NCI-H1105 treated with DMSO at 0.1 percent for 48 hours (cell line): ENCODE measurements around the gene POU3F4.
A peak's percentile ranks its signal among the peaks of the same experiment; 100 is the strongest.

Source experiments
- DNase-seq: peaks from one replicate; lab custom pipeline; 2025; lab: John Stamatoyannopoulos, UW

Gene POU3F4

DNA sequence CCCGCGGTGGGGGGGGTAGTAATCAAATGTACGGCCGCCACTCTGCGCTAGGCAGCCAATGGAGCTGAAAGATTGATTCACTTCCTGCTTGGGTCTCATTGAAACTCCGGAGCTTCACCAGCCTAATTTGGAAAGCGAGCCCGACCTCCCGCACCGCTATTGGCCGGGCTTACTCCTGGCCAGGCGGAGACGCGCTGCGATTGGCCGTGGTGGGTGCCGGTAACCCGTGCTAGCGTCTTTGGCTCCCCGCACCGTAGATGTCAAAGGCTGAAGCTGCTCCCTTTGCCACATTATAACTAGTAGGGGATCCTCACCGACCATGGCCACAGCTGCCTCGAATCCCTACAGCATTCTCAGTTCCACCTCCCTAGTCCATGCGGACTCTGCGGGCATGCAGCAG, at the start of gene POU3F4:
POU3F4 (plus strand) TSS at position 285 of the 400 bp plus-strand sequence; CDS start at position 320, 35 bp downstream.
- no peak for DNase-seq

DNA sequence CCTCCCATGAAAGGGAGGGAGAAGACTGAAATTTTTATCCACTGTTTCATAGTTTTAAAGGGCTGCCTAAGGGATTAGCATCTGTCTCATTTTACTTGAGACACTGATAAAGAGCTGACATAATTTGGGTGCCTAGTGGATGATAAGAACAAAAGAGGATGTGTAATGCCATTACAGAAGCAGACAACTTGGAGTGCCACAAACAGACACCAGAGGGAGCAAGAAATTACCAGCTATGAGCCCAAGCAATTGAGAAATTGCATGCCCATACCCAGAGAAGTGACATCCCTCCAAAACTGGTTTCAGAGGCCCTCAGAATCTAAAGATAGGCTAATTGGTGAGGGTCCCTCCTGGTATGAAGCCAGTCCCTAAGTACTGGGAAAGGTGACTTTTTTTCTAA, 38.5 kb upstream of the POU3F4 start:
- peak; percentile 28 for DNase-seq

DNA sequence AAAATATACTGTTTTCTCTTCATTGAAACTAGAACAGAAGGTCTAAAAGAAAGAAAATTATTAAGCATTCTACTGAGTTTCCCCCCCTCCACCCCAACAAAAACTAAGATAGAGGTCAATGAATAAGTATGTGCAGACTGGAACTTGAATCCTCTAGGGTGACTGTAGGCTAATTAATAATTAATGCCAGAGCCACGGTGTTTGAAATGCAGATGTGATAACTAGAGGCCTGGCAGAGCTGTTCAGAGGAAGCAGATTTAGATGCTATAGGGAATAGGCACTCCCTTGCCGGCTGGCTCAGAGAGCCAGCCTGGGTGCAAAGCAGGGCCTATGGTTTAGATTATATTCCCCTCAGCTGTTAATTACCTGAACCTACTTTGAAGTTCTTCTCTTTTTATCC, 12.2 kb upstream of the POU3F4 start:
- no peak for DNase-seq

DNA sequence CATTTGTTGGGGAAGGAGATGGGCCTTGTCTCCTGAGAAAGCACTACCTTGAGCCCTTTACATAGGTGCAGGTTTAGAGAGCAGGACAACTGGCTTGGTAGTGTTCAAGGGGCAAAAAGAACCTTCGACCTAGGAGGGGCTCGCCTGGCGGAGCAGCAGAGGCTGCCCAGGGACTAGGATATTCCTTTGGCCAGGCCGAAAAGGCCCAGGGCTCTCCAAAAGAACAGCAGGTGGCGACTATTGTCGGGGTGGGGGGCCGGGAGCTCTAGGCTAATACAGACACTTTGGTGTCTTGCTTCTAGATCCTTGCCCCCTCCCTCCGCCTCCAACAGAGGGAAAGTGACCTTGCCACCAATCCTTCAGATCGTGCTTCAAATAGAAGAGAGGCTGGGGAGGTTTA, 7.1 kb upstream of the POU3F4 start:
- DNase-seq = no peak

DNA sequence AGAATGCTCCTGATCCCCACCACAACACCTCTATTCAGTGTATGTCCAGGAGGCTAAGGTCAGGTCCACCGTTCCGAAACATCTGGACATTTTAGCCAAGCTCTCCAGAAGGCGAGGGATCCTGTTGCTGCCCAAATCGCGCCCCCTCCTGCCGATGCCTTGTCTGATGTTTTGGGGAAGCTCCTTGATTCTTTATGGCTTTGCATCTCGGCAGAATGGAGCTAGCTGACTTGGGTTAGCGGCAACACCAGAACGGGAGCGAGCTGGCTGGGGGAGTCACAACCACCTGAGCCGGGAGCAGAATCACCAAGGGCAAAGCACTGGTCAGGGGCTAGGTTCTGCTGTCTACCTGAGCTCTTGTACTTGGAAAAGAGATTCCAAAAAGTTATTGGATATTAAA, 6.6 kb upstream of the POU3F4 start:
- no peak for DNase-seq

DNA sequence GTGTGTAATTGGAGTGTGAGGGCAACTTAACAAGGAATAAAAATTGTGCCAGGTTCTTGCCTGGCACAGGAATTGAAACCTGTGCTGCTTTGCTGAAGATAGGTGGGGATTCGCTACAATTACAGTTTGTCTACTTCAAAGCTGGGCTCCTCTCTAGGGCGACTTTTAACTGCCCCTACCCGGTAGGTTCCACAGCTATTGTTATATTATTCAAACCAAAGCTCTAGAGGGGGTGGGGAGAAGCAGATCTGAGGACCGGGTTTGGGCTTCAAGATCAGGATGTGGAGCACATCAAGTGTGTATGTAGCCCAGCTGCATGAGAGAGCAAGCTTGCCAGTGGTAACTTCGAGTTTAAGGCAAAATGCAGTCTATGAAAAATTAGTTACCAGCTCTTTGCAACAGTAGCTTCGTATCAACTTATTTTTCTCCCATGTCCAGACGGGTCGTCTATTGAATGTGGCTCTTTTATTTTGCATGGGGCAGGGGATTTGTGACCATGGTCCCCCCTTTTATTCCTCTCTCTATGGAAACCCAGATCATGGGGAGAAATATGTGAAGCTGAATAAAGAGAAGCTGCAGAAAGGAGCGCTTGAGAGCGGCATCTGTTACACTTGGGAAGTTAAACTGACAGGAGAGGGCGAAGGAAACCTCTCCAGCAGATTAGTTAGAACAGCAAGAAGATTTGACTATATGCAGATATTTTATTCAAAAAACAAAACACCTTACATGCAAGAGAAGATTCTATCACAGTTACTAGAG, 3.2 kb upstream of the POU3F4 start:
- no peak for DNase-seq

DNA sequence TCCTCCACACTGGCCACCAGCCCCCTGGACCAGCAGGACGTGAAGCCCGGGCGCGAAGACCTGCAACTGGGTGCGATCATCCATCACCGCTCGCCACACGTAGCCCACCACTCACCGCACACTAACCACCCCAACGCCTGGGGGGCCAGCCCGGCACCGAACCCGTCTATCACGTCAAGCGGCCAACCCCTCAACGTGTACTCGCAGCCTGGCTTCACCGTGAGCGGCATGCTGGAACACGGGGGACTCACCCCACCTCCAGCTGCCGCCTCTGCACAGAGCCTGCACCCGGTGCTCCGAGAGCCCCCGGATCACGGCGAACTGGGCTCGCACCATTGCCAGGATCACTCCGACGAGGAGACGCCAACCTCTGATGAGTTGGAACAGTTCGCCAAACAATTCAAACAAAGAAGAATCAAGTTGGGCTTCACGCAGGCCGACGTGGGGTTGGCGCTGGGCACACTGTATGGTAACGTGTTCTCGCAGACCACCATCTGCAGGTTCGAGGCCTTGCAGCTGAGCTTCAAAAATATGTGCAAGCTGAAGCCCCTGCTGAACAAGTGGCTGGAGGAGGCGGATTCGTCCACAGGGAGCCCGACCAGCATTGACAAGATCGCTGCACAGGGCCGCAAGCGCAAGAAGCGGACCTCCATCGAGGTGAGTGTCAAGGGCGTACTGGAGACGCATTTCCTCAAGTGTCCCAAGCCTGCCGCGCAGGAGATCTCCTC, 600 bp downstream of the POU3F4 start:
- DNase-seq = no peak

DNA sequence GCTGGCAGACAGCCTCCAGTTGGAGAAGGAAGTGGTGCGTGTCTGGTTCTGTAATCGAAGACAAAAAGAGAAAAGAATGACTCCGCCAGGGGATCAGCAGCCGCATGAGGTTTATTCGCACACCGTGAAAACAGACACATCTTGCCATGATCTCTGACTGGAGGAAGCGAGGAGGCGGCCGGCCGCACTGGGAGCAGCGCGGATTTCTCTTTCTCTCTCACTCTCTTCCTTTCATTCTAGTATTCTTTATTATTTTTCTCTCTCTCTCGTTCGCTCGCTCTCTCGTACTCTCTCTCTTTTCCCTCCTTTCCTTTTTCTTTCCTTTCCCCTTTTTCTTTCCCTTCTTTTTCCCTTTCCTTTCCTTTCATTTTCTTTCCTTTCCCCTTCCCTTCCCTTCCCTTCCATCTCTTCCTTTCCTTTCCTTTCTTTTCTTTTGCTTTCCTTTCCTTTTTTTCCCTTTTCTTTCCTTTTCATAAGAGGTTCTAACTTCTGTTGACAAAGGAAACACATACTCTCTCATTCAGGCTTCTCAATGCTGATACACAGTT, 1.2 kb downstream of the POU3F4 start:
- DNase-seq = no peak

DNA sequence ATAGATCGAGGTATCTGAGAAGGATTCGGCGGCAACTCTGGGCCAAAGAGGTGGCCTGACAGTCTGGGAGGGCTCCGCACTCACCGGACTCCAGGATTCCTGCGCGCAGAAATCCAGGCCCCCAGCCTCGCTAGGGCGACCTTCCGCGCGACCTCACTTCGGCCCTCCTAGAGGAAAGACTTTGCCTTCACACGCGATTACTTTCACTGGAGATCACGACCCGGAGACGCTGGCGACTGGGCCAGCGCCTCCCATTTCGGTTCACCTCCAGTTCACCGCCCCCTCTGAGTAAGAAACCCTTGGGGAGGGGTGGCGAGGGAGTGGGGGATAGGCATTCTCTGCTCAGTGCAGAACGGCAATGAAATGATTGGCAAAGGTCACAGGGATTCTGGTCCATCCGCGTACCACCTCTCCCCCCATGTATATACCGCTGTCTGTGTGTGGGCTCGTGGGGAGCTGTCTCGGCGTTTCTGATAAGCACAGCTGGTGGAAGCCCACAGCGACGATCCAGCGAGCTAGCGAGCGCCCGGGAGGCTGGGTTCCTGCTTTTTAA, 2.5 kb downstream of the POU3F4 start:
- no peak for DNase-seq

DNA sequence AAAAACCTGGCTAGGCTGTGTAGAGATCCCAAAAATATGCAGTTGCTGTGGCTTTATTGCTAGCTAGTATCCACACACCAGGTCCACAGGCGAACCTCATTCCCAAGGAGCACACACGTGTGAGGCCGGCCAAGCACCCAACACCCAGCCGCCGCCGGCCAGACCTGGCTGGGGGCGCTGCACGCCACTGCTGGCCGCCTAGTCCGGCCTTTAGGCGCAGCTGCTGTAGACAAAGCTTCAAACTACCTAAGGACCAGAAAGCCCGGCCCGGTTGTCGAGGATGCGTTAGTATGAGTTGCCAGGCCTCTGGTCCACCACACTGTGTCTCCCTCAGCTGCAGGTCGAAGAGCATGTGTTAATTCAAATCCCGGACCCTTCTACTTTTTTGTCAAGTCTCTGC, 3.1 kb downstream of the POU3F4 start:
- no peak for DNase-seq

DNA sequence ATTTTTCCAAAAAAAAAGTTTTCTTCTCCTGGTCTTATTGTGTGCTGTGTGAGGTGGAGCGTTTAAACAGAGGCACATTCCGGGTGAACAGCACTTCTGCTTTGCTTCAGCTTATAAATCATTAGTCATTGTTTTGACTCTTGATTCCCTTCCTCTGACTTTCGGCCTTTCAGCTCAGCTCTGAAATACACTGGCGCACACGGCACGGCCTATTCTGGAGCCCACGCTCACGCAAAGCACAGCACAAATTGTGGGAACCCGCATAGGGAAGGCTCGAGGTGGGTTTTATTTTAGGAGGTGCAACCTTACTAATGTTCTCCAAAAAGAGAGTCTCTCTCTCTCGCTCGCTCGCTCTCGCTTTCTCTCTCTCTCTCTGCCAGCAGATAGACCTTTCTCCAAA, 4.0 kb downstream of the POU3F4 start:
- no peak for DNase-seq

DNA sequence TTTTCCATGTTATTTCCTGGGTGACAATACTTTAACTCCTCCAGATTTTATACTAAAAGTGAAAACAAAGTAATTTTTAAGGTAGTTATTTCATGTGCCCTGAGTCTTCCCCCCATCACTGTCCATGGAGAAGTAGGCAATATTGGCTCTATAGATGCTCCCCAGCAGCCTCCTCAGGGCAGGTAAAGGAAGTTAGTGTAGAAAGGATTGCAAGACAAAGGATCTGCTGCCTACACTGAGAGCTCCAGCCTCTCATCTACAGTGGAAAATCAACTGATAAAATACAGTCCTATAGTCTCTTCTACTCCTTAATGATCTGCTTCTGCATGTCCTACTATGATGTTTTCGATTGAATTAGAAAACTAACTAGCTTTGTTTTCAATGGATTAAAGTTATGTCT, 8.5 kb downstream of the POU3F4 start:
- DNase-seq = no peak

DNA sequence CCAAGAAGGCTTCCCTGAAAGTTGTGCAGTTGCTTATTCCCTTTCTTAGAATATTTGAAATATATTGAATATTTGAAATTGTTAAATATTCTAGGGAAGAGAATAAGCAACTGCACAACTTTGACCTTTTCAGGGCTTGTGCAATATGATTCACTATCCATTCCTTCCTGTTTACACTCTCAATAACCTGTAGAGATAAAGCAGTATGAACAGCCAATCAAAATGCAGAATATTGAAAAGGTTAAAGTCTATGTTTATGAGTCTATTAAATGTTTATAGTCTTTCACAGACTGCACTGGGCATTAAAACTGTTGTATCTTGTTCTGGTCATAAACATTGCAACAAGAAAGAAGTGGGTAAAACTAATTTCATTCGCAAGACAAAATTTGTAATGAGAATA, 13.8 kb downstream of the POU3F4 start:
- no peak for DNase-seq

DNA sequence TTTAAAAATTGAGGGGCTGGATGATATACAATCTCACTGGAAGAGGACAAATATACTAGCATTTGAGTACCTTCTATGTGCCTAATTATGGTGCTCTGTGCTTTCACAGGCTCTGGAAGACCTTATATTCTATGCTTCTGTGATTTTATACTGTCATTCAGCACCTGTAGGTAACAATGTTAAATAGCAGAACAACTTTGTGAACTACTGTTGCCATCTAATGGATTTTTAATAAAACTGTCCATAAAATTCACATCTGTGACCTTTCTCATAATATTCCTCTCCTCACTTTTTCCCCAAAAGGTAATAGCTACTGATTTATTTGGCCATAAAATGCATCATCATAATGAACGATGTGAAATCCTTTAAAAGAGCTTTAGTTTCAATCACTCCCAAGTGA, 21.9 kb downstream of the POU3F4 start:
- DNase-seq = no peak

DNA sequence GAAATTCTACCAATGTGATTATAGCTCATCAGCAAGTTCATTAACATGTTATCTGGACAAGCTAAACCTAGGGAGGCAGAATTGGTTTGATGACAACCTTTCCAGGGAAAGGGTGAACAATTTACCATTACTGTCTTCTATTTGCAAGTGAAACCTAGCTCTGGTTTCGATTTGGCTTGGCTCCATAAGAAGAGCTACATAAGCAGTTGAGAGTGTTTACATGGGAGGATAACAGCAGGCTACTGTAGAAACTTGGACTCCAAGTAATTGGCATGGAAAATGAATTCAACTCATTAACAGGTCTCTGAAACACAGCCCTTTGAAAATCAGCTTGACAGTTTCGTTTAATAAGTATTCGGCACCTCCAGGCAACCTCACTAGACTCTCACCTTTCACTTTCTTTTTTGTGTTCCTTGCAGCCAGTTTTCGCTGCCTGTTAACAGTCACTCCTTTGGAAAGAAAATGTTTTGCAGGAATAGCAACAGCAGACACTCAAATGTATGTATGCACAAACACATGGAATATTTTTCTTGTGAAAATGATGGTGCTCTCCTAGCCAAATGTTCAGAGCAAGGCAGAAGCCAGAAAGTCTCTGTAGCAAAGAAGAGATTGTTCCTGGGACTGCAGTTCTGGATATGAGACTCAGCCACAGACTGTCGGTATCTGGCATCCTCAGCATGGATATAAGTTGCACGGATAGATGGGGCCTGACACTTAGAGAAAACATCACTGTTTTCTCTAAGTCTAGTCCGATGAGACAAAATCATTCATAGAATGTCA, 27.5 kb downstream of the POU3F4 start:
- peak; percentile 89 for DNase-seq
